Pancreas (tissue), 10 donors: Measurements from ENCODE around the gene MSI2. TPM values are rescaled to one million over a fixed set of nuclear protein-coding genes. Genes with fewer than 3 reads are reported as not detected.

Experiments
- ATAC-seq, 4 donors: fragments of 200-7000 bp; cut with Tn5 transposase; one replicate each; pipeline versions ENCODE4 v1.8.0 to v1.9.1; 2020; ENCODE audit warnings: mild to moderate bottlenecking in 4 of 4, moderate library complexity in 4 of 4
- DNase-seq, 6 donors: peaks; one replicate each; pipeline ENCODE4 v3.0.0-alpha.2; 2020
- FAIRE-seq: peaks from 2 replicates; lab custom pipeline; 2012; peaks lifted over from hg19 to GRCh38; lab: Jason Lieb, UNC
- H3K27ac ChIP-seq, 4 donors: fragments of 200-600 bp; sonication (generic); 1 replicate in 3 of 4; 2 replicates in 1 of 4; pipeline versions ENCODE4 v1.5.0 to v1.8.0; 2020
- H3K27me3 ChIP-seq, 4 donors: fragments of 200-600 bp; one replicate each; pipeline ENCODE4 v1.8.0; 2021
- H3K36me3 ChIP-seq, 3 donors: fragments of 200-600 bp; sonication (generic) in 1 of 3; one replicate each; pipeline versions ENCODE4 v1.5.0 to v1.8.0; 2020 to 2021
- H3K4me1 ChIP-seq, 3 donors: fragments of 200-600 bp; one replicate each; pipeline ENCODE4 v1.8.0; 2021
- H3K4me3 ChIP-seq, 4 donors: fragments of 200-600 bp; sonication (generic) in 2 of 4; one replicate each; pipeline versions ENCODE4 v1.5.0 to v1.8.0; 2020 to 2021
- H3K9me3 ChIP-seq, 4 donors: fragments of 200-600 bp; one replicate each; pipeline ENCODE4 v1.8.0; 2021
- CTCF ChIP-seq, 4 donors: fragments of 200-600 bp; sonication (generic) in 3 of 4; IDR thresholded peaks; one replicate each; pipeline versions ENCODE4 v1.5.0 to v1.8.0; 2021; ENCODE audit warnings: antibody characterized with exemption in 4 of 4
- WGBS, 2 donors: extraction: QIAGEN DNeasy Blood & Tissue Kit; methylation state at CpG; one replicate each; pipeline ENCODE4 v1.1.7; 2013; 5-methylcytosine and 5-hydroxymethylcytosine counted together
- intact Hi-C, 3 donors: fragments of 100-400 bp; cut with DNase I; formaldehyde crosslinking; loops; one replicate each; pipeline versions ENCODE4 v1.11.1 to v1.14.2; 2022
- polyA plus RNA-seq, 2 donors: library from polyadenylated mRNA; stranded (reverse); fragments of 200-250 nt; gene quantifications; one replicate each; pipeline ENCODE4 v1.2.3, GENCODE V29; 2013
- total RNA-seq, 6 donors: library from RNA; stranded (reverse); fragmentation: NEBNext Ultra II Directional in 4 of 6; extraction: Animal tissue kit (Norgen Biotek cat#: 25700) in 4 of 6; gene quantifications; one replicate each; pipeline versions ENCODE4 v1.2.1 to v1.2.4, GENCODE V29; 2021 to 2023
- donor health status: healthy with polysubstance abuse.
- donor health status: DM: no; HTN: no; CAD: no; lungs with moderate emphysema.
- donor health status: DM: no; HTN: no; CAD: no.
- donor health status: control.
- donor health status: control.
- donor health status: Bipolar disorder and iron deficiency.
- donor health status: DM: yes; HTN: yes; CAD: no.
- donor health status: DM: no; HTN: no; CAD: no.
- donor health status: DM: no; HTN: no; CAD: no.
- donor health status: DM: yes; HTN: yes; CAD: no.

MSI2 gene
- total and polyA plus RNA-seq, 8 donors = 10.4 to 48.9 (median 30.1) TPM

DNA sequence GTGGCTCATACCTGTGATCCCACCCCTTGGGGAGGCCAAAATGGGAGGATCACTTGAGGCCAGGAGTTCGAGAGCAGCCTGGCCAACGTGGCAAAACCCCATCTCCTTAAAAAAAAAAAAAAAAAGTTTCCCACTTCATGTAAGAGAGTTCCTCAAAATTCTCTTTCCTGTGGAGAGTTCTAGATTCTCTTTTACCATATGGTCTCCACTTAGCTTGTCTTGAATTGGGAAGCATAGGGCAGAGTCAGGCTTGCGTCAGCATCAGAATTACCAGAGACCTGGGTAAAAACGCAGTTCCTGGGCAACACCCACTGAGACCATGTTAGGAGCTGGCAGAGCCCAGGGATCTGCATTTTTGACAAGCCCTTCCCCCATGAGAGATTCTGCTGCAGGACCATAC is 330.4 kb downstream of the MSI2 start:
- Histone ChIP-seq H3K4me1 (no peaks in the 10 kb centered on the region), H3K27me3 (no peaks in the 10 kb centered on the region), H3K27ac (no peak overlapping the region), H3K4me3 (no peak overlapping the region), H3K36me3 (no peaks in the 10 kb centered on the region), H3K9me3 (no peaks in the 10 kb centered on the region)
- 89 to 92% methylated on average over 4 of the region's 4 CpGs for WGBS, 2 donors
- FAIRE-seq (no peak), ATAC-seq (no peak), DNase-seq (no peak)
- no peak for TF ChIP-seq CTCF (IDR thresholded peaks at IDR 0.05)
- intact Hi-C loops = no loop called here

DNA sequence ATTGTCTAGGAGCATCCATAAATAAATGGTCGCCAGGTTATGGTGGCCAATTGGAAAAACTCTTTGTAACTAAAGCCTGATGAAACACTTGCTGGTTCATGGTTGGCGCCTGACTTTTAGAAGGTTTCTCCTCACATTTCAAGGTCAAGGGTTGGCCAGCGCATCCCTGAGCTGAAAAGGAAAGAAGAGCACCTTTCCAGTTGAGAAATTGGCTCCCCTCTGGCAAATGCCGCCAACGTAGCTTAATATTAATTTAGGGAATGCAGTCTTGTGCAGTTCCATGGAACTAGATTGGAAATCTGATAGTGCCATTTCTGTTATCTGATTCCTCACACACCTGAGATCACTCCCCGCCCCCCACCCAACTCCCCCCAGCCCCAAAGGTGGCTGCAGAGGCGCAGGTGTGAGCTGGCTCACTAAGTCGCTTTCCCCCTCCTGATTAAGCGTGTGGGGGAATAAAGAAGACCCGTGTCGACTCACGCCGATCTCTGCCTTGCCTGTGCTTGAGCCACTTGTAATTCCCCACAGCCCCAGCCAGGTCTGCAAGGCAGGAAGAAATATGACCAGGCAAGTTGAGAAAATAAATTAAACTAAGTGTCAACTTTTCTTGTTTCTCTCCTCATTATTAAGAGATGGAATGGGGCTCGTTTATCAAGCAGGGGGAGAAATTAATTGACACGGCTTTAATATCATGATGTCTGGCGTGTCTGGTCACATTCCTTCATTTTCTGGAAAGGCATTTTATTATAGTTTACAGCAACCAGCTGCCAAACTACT is 331.1 kb downstream of the MSI2 start:
- no peak overlapping the region for H3K4me3 ChIP-seq
- TF ChIP-seq CTCF (IDR thresholded peaks at IDR 0.05) = no peak
- no peaks in the 10 kb centered on the region for H3K36me3 ChIP-seq
- FAIRE-seq = no peak
- no peaks in the 10 kb centered on the region for H3K9me3 ChIP-seq
- ATAC-seq = no peak
- no peak for DNase-seq
- WGBS, 2 donors = 73 to 83% methylated on average over 16 of the region's 16 CpGs
- intact Hi-C loops = no loop called here
- no peaks in the 10 kb centered on the region for H3K4me1 ChIP-seq
- H3K27me3 ChIP-seq = no peaks in the 10 kb centered on the region
- H3K27ac ChIP-seq = no peak overlapping the region

GRCh38 chr17:57588086-57588485 is 331.8 kb downstream of the MSI2 start:
- DNase-seq = no peak
- no peaks in the 10 kb centered on the region for H3K36me3 ChIP-seq
- no peaks in the 10 kb centered on the region for H3K9me3 ChIP-seq
- no peak overlapping the region for H3K27ac ChIP-seq
- H3K27me3 ChIP-seq = no peaks in the 10 kb centered on the region
- H3K4me1 ChIP-seq = no peaks in the 10 kb centered on the region
- H3K4me3 ChIP-seq = no peak overlapping the region
- no peak for TF ChIP-seq CTCF (IDR thresholded peaks at IDR 0.05)
- no peak for FAIRE-seq
- ATAC-seq = no peak
- intact Hi-C loops = no loop called here
- WGBS, 2 donors = 89 to 91% methylated on average over 5 of the region's 5 CpGs

DNA sequence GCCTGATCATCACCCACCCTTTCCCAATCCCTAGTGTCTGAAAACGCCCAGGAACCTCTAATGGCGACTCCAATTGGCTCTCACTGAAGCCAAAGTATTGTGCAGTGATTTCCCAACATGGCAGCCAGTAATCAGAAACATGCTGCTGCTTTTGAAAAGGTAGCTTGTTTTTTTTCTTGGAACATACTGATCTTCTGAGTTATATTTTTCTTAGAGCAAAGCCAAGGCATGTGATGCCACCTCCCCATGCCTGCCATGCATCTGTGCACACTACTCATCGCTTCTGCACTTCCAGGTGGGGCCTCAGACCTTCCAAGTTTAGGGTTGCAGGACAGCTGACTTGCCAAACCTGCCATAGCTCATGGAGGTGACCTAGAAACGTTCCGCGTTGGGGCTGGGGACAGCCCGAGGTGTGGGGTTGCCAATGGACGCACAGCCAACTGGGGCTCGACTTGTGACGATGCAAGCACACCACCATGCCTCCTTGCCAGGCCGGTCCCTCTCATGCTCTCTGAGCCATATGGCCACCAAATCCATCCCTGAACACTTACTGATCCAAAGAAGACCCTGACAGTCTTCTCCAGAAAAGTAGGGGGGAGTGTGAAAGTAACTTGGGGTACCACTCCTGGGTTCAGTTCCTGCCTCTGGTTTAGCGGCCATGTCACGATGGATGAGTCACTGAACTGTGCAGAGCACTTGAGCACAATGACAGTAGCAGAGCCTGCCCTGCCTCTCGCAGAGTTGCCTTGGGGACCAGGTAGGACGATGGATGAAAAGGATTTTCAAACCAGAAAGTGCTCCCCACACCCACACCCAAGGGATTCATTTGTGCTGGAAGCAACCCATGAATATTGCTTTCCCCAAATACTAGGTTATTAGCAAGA is 333.1 kb downstream of the MSI2 start:
- Histone ChIP-seq H3K27ac (no peak overlapping the region), H3K9me3 (no peaks in the 10 kb centered on the region), H3K27me3 (no peaks in the 10 kb centered on the region), H3K4me3 (no peak overlapping the region), H3K36me3 (no peaks in the 10 kb centered on the region), H3K4me1 (no peaks in the 10 kb centered on the region)
- WGBS, 2 donors = 94 to 95% methylated on average over 15 of the region's 15 CpGs
- ATAC-seq (no peak), FAIRE-seq (no peak), DNase-seq (no peak)
- intact Hi-C loops = no loop called here
- TF ChIP-seq CTCF (IDR thresholded peaks at IDR 0.05) = no peak
